ENCODE measurements around the gene LYPD5.

DNA sequence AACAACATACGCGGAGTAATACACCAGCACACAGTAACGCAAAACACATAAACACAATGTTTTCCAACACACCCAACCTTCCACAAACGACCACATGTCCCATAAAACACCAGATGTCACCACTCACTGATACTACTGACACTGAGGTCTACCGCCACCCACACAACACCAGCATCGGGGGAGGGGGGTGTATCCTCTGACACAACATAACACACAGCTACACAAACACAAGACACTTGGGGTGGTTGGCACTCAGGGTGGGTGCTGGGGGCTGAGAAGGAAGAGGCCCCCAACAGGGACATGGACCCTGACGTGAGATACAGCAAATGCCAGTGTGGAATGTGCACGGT is 20.0 kb downstream of the LYPD5 start:
- no peak for TF ChIP-seq POLR2AphosphoS5 (IDR thresholded peaks at IDR 0.05)
- TF ChIP-seq, protein P1, sequence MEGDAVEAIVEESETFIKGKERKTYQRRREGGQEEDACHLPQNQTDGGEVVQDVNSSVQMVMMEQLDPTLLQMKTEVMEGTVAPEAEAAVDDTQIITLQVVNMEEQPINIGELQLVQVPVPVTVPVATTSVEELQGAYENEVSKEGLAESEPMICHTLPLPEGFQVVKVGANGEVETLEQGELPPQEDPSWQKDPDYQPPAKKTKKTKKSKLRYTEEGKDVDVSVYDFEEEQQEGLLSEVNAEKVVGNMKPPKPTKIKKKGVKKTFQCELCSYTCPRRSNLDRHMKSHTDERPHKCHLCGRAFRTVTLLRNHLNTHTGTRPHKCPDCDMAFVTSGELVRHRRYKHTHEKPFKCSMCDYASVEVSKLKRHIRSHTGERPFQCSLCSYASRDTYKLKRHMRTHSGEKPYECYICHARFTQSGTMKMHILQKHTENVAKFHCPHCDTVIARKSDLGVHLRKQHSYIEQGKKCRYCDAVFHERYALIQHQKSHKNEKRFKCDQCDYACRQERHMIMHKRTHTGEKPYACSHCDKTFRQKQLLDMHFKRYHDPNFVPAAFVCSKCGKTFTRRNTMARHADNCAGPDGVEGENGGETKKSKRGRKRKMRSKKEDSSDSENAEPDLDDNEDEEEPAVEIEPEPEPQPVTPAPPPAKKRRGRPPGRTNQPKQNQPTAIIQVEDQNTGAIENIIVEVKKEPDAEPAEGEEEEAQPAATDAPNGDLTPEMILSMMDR (IDR thresholded peaks at IDR 0.05): no peak
- TF ChIP-seq POLR2A (IDR thresholded peaks at IDR 0.05): no peak
